ENCODE results near the gene KRTAP5-2.

KRTAP5-2 gene

DNA sequence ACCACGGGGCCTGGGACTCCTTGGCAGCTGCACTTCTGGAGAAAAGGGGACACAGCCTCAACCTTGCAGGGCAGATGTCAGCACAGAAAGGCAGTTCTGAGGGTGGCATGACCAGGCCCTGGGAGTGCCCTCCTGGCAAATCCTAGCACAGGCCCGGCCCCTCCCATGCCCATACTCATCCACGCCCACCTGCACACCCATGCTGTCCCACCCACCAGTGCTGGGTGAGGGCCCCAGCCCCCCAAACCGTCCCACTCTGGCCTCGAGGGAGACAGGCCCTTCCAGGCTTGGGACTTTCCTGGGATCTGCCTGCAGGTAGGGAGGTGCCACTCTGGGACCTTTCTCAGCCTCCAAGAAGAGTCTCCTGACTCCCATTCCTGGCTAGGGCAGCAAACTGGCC lies 36.1 kb downstream of the KRTAP5-2 start:
- in situ Hi-C loops (cut with HindIII; ENCODE audit: low pct_ligation_motif_present, low pct_unique_long_range_greater_than_20kb, low sequenced_read_pairs) = no loop called here
- DNase-seq = no peak

DNA sequence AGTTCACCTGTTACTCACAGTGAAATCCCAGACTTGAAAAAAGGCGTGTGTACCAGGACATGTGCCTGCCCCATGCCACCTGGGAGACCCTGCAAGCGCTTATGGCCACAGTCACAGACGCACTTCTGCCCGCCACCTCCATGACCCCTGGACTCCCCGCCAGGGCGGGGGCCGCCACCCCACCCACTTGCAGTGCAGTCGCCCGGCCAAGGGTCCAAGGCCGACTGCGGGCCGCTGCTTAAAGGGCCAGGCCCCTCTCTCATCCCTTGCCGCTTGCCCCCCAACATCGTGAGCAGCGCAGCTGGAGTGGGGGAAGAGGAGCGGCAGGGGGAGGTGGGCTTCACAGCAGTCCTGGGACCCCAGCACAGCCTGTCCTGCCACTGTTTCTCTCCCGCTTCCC lies 36.8 kb downstream of the KRTAP5-2 start:
- in situ Hi-C loops (cut with HindIII; ENCODE audit: low pct_ligation_motif_present, low pct_unique_long_range_greater_than_20kb, low sequenced_read_pairs) = no loop called here
- DNase-seq = no peak

DNA sequence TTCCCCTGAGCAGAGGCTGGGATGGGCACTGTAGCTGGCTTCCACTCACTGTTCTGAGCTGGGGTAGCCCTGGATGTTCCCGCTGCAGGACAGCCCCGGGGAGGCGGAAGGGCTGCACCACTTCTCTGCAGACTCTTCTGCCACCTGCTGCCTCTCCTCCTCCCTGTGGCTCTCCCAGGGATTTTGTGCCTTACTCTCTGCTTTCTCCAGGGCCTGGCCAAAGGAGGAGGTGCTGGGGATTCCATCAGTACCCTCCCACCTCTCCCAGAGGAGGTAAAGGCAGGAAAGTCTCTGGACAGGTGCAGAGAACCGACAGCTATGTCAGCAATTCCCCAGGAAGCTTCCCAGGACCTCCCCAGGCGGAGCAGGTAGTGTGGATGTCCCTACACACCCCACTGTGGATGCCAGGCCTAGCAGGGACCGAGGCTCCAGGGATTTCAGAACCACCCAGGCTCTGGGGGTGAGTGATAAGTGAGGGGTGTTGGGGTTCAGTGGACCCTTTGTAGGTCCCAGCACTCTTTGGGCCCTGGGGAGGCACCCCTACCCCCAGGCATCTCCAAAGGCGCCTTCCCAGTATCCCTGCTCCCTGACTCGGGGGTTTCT lies 37.3 kb downstream of the KRTAP5-2 start:
- in situ Hi-C loops (cut with HindIII; ENCODE audit: low pct_ligation_motif_present, low pct_unique_long_range_greater_than_20kb, low sequenced_read_pairs) = no loop called here
- no peak for DNase-seq

DNA sequence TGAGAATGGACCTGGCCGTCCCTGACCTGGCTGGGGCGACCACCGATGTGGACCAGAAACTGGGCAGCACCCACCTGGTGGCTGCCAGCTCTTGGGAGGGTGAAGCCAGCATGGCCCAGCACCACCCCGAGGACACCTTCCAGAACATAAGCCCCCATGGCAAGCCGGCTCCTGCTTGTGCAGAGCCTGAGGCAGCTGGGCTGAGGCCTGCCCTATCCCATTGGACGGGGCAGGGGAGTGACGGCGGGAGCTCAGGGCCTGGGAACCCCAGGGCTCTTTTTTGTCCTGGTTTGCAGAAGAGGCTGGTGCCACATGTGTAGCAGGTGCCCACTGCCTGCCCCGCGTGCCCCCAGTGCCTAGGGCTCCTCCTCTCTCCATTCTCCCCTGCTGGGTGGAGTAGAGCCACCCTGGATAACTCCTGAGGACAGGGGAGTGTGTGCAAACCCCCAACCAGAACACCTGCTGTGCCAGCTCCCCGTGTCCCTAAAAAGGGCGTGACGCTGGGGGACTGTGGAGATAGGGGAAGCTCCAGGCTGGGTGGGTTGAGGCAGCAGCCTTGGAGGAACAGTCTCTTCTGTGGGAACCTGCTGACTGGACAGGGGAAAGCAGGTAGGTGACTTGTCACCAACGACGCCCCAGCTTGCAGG lies 38.0 kb downstream of the KRTAP5-2 start:
- in situ Hi-C loops (cut with HindIII; ENCODE audit: low pct_ligation_motif_present, low pct_unique_long_range_greater_than_20kb, low sequenced_read_pairs) = no loop called here
- DNase-seq = no peak

DNA sequence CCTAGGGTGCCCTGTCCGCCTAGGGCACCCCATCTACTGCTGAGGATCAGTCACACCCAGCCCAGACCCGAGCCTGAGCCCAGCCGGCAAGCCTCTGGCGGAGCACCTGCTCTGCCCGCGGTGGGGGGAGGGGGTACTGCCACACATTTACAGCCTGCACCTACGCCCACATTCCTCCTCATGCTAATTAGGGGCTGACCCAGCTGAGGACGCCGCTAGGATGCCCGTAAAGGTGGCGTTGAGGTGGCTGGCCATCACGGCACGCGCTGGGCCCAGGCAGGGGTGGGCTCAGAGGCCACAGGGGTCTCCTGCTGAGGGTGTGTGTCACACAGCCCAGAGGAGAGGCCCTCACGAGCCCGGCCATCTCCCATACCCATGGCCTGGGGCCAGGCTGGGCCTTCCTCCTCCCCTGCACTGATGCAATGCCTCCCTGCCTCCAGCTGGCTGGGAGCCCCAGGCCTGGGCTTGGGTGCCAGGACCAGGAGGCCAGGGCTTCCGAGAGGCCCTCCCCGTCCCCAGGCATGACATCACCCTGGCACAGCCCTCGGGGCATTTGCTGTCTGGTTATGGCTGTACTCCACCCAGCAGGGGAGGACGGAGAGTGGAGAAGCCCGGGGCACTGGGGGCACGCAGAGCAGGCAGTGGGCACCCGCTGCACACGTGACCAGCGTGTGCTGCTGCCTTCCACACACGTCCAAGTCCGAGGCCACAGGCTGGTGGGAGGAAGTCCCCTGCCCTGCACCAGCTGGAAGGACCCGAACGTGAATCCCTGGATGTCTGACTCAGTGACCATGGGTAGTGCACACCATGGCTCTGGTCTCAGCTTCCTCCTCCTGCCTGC lies 38.8 kb downstream of the KRTAP5-2 start:
- peak; percentile 91 for DNase-seq
- in situ Hi-C loops (cut with HindIII; ENCODE audit: low pct_ligation_motif_present, low pct_unique_long_range_greater_than_20kb, low sequenced_read_pairs) = no loop called here

DNA sequence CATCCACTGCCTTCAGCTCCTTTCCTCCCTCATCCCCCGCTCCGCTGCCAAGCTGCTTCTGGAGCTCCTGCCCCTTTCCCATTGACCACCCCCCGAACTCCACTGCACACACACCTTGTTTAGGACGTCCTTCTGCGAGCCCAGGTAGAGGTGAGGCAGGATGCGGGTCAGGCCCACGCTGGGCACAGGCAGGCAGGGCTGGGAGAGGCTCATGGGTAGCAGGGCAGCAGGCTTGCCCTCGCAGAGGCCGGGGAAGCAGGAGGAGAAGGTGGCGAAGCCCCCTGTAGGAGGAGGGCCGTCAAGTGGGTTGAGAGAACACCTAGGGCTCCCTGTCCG lies 39.4 kb downstream of the KRTAP5-2 start:
- in situ Hi-C loops (cut with HindIII; ENCODE audit: low pct_ligation_motif_present, low pct_unique_long_range_greater_than_20kb, low sequenced_read_pairs) = no loop called here
- DNase-seq = no peak

DNA sequence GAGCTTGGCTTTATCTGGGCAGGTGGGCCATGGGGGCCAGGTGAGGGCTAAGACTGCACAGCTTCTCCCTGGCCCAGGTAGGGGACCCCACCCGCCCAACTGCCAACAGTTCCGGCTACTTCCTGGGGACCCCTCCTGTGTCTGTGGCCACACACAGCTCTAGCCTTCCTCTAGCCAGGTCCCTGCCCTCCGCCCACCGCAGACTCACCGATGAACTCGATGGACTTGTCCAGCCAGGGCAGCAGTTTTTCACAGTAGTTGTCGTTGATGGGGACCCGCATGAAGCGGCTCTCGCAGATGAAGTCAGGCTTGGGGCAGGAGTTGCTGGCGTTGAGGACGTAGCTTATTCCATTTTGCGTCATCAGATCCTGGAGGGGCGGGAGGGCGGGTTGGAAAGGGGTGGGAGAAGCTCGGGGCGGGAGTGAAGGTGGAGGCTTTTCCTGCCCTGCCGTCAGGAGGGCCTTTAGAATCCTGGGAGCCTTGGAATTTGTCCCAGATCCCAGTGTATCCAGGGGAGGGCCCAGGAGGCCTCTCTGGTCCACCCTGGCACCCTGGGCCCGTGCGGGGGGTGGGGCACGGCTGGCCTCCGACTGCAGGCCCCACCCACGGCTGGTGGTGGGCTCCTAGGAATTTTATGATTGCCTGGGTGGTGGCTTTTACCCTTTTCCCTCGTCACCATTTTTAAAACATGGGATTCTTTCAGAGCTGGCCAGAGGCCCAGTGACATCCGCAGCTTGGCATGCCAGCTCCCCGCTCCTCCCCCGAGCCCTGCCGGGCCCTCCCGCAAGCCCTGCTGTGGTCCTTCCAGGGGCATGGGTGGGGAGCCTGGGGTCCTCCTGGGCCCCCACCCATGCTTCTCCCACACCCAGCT lies 40.0 kb downstream of the KRTAP5-2 start:
- in situ Hi-C loops (cut with HindIII; ENCODE audit: low pct_ligation_motif_present, low pct_unique_long_range_greater_than_20kb, low sequenced_read_pairs) = no loop called here
- peak; percentile 81 for DNase-seq

DNA sequence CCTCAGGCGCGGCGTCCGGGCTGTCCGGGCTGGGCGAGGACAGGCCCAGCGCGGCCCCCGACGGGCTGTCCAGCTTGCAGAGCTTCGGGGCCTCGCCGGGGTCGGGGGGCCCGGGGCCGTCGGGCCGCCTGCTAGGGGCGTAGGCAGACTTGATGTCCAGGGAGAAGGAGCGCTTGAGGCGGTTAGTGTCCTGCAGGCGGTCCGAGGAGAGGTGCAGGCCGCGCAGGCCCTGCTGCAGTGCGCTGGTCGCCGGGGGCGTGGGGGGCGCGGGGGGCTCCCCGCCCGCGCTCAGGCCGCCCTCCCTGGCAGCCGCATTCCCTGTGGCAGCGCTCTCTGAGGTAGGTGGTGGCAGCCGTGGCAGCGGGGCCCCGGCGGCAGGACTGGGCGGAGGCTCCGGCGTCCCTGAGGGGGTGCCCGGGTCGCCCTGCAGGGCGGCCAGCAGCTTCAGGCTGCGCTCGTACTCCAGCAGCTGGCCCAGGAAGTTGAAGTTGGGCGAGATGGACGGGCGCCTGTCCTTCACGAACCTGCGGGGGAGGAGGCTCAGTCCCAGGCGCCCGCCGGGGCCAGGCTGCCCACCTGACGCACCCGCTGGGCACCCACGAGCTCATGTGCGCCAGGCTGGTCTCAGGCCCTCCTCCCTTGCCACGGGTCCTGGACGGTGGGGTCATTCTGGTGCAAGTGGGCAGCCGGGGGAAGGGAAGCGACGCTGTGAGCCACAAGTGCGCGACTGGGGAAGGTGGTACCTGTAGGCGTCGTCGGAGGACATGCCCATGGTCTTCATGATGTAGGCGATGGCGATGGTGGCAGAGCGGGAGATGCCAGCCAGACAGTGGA lies 40.8 kb downstream of the KRTAP5-2 start:
- in situ Hi-C loops (cut with HindIII; ENCODE audit: low pct_ligation_motif_present, low pct_unique_long_range_greater_than_20kb, low sequenced_read_pairs) = no loop called here
- no peak for DNase-seq

DNA sequence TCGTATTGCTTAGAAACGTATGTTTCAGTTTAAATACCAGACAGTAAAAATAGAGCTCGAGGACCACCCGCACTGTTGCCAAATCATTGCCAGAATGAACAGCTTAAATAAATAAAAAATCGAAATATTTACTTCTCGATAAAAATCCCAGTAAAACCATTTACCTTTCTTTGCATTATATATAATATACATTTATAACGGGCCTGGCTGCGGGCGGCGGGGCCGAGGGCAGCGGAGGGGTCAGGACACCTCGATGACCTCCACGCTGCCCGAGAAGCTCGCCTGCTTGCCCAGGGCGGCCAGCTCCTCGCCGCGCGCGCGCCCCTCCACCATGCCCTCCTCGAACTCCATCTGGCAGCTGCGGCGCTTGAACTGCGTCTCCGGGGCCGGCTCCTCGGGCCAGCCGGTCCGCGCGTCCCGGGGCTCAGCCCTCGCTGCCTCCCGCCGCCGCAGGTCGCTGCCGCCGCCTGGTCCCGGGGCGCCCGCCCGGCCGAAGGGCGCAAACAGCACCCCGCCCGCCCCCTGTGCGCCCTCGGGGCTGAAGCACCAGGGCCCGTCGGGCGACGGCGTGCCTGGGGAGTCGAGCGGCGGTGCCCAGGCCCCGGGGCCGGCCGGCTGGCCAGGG lies 41.7 kb downstream of the KRTAP5-2 start:
- no peak for DNase-seq
- in situ Hi-C loops (cut with HindIII; ENCODE audit: low pct_ligation_motif_present, low pct_unique_long_range_greater_than_20kb, low sequenced_read_pairs) = no loop called here

DNA sequence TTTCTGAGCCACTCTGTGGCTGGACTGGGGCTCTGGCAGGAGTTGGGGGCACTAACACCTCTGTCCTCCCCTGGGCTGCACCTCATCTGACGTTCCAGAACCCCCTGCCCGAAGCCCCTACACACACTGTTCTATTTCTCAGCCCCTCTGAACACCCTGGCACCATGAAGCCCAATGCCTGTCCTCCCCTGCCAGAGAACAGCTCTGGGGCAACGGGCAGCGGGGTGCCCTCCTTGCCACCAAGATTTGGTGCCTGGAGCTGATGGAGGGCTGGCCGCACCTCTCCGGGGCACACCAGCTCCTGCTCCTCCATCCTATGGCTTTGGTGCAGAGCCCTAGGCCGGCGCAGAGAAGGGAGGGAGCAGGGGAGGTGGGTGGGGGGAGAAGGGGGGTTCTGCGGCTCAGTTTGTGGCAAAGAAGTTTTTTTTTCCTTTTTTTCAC lies 42.4 kb downstream of the KRTAP5-2 start:
- in situ Hi-C loops (cut with HindIII; ENCODE audit: low pct_ligation_motif_present, low pct_unique_long_range_greater_than_20kb, low sequenced_read_pairs) = no loop called here
- no peak for DNase-seq

DNA sequence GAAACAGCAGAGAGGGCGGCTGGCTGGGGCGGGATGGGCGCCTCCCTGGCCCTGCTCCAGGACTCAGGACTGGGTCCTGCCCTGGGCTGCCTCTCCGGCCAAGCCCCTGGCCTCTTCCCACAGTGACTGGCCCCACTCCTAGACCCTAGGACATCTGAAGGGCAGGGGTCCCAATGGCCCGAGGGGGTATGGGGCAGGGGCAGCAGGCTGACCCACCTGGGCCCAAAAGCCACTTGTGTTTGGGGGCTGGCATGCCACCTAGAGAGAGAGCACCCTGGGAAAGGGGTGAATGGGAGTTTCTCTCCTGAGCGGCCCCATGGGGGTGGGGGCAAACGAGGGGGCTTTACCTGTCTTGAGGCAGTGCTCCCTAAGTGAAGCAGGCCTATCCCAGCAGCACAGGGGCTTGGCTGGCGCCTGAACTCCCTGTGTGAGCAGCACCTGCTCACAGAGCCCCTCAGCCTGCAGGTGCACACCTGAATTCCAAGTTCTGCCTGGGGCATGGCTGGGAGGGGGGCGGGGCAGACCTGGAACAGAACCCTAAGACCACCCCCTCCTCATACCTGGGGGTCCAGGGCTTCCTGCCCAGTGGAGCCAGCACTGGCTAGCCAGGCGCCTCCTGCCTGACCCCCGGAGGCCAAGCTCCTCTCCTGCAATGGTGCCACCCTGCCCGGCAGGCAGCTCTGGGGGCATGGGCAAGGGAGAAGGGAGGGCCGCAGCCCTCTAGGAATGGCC lies 42.9 kb downstream of the KRTAP5-2 start:
- in situ Hi-C loops (cut with HindIII; ENCODE audit: low pct_ligation_motif_present, low pct_unique_long_range_greater_than_20kb, low sequenced_read_pairs) = no loop called here
- no peak for DNase-seq

DNA sequence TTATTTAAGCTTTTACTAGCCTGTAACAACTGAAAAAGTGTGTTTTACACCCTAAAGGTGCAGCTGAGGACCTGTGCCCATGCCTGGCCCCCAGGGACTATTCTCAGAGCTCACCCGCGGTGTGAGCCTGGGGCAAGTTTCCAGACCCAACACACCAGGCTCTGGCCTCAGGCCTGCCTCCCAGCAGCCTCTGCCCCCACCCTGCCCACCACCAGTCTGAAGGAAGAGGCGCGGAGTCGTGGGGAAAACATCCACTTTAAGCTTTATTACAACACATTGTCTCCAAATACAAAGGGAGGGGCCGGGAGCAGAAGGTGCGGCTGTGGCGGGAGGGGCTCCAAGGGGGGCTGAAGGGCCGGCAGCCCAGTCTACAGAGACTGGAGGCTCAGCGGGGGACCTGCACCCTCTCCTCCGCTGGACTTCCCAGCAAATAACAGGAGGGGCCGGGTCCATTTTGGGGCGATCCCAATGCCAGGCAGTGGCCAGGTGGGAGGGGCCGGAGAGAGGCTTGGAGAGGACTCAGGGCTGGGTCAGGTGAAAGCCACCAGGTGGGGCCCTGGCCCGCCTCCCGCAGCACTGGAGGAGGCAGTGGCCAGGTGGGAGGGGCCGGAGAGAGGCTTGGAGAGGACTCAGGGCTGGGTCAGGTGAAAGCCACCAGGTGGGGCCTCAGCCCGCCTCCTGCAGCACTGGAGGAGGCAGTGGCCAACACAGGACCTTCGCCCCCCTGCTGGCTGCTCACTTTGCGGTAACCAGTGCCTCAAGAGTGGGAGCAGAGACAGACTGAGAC lies 44.1 kb downstream of the KRTAP5-2 start:
- in situ Hi-C loops (cut with HindIII; ENCODE audit: low pct_ligation_motif_present, low pct_unique_long_range_greater_than_20kb, low sequenced_read_pairs) = no loop called here
- DNase-seq = no peak

DNA sequence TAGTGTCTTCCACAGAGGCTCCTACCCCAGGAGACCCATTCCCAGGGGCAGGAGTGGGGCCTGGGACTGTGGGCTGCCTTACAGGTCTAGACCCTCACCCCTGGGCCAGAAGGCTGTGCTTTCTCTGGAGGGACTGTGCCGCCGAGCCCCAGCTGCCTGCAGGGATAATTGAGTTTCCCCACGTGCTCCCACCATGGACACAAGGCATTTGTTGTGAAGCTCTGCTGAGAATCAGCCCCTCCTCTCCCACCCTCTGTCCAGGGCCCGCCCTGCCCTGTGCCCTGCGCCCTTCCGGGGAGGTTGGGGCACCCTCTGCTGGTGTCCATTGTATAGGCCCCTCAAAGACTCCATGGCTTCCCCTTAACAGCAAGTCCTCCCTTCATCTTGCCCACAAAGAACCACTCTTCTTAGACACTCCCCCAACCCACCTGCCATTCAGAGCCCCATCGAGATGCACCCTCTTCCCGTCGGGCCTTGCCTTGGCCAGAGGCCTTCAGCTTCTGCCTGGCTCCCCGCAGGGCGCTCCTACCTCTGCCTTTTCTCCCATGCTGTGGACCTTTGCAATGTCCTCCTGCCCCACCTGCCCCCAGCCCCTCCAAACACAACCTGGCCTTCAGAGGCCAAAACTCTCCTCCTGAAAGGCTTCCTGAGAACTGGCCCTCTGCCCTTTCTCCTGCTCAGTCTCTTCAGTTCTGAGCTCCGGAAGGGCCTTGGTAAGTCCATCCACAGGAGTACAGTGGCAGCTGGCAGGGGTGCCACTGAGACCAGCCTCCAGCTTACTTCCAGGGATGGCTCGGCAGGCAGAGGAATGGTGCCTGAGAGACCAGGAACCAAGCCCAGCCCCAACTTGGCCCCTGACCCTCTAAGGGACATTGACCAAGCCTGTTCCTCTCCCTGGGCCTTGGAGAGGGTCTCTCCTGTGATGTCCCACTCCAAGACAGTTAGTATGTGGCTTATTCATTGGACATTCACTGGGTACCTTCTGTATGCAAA lies 48.5 kb downstream of the KRTAP5-2 start:
- in situ Hi-C loops (cut with HindIII; ENCODE audit: low pct_ligation_motif_present, low pct_unique_long_range_greater_than_20kb, low sequenced_read_pairs) = no loop called here
- DNase-seq = no peak

DNA sequence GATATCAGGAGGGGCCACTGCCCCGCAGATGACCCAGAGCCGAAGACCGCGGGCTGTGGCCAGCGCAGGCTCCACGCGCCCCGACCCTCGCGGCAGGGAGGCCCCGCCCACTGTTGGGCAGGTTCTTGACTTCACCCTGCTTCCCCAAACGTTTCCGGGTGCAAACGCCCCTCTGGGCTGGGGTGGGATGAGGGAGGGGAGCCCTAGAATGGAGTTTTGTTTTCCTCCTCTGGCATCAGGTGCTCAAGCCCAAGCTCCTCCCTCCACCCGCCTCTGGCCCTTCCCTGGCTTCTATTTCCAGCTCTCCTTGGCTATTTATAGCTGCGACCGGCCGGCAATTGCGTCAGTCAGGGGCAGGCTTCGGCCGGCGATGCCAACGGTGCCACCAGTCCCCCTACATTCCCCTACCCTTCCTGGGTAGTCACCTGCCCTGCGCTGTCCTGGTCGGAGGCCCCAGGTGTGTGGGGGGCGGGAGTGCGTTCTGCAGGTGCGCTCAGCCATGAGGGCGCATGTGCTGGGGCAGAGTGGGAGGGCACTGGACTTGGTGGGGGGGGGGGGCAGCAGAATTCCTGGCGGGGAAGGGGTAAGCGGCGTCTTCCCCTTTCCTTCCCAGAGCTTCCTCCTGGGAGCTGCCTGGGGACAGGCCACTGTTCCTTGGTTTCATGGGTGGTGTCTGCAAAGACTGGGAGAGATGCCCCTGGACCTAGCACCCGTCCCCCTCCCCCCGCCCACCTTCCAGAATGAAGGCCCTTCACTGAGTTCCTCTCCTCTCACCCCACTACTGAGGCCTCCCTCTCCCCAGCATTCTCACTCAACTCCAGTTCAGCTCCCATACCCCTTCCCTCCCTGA lies 49.6 kb downstream of the KRTAP5-2 start:
- peak; percentile 62 for DNase-seq
- in situ Hi-C loops (cut with HindIII; ENCODE audit: low pct_ligation_motif_present, low pct_unique_long_range_greater_than_20kb, low sequenced_read_pairs) = no loop called here

Data from ACHN (cell line).